Fibroblast of lung (primary cell): ENCODE data around the gene IRF1.

ENCODE experiments used
- EZH2 ChIP-seq: IDR thresholded peaks from 2 replicates; pipeline ENCODE4 v1.5.1; 2012; ENCODE audit warnings: low read length, control low read depth, mild to moderate bottlenecking; ENCODE audit errors: missing control alignments
- TF ChIP-seq, protein P1 (sequence below), 2 donors: IDR thresholded peaks in 1 of 2; conservative IDR thresholded peaks in 1 of 2; 1 replicate in 1 of 2; 2 replicates in 1 of 2; pipeline ENCODE4 v1.5.1; 2011 to 2012; ENCODE audit warnings: low read length in 2 of 2, control low read depth in 1 of 2, inconsistent platforms in 1 of 2, low read depth in 1 of 2, mild to moderate bottlenecking in 1 of 2

GRCh38 chr5:132504746-132505145 lies 14.2 kb upstream of the IRF1 start:
- TF ChIP-seq, protein P1, sequence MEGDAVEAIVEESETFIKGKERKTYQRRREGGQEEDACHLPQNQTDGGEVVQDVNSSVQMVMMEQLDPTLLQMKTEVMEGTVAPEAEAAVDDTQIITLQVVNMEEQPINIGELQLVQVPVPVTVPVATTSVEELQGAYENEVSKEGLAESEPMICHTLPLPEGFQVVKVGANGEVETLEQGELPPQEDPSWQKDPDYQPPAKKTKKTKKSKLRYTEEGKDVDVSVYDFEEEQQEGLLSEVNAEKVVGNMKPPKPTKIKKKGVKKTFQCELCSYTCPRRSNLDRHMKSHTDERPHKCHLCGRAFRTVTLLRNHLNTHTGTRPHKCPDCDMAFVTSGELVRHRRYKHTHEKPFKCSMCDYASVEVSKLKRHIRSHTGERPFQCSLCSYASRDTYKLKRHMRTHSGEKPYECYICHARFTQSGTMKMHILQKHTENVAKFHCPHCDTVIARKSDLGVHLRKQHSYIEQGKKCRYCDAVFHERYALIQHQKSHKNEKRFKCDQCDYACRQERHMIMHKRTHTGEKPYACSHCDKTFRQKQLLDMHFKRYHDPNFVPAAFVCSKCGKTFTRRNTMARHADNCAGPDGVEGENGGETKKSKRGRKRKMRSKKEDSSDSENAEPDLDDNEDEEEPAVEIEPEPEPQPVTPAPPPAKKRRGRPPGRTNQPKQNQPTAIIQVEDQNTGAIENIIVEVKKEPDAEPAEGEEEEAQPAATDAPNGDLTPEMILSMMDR (conservative IDR thresholded peaks at IDR 0.05 in 1 of 2, IDR thresholded peaks at IDR 0.05 in 1 of 2; ENCODE audit: low read depth in 1 of 2, low read length in 2 of 2), result no peak
- no peak for TF ChIP-seq EZH2
